PFSK-1 (cell line): ENCODE measurements around the gene GALNT18.

Experiments used
- POLR2AphosphoS5 ChIP-seq: IDR thresholded peaks from 2 replicates; pipeline ENCODE4 v1.6.1; 2012; ENCODE audit warnings: low read depth, mild to moderate bottlenecking, control low read depth, low read length, moderate library complexity
- TAF1 ChIP-seq: IDR thresholded peaks from 2 replicates; pipeline ENCODE4 v1.6.1; 2012; ENCODE audit warnings: low read length, control low read depth, borderline replicate concordance; ENCODE audit not compliant: insufficient read depth

- TF ChIP-seq POLR2AphosphoS5 = no peak
- no peak for TF ChIP-seq TAF1
Observed at GRCh38 chr11:11458485-11458884, 163.3 kb downstream of the GALNT18 start.
